OCI-LY7 (cell line): Measurements from ENCODE around the gene ALS2CL.

Experiments
- CTCF ChIP-seq: fragments of 200-600 bp; sonication (generic); conservative IDR thresholded peaks from 2 replicates; pipeline ENCODE4 v1.5.1; 2014; ENCODE audit warnings: mild to moderate bottlenecking, antibody characterized with exemption, low read length, moderate library complexity, mixed read lengths
- EZH2phosphoT487 ChIP-seq: fragments of 200-600 bp; sonication (generic); IDR thresholded peaks from 2 replicates; pipeline ENCODE4 v1.6.1; 2018; ENCODE audit warnings: low read depth, borderline replicate concordance, mild to moderate bottlenecking, mixed run types, antibody characterized with exemption, low read length, moderate library complexity, mixed read lengths

DNA sequence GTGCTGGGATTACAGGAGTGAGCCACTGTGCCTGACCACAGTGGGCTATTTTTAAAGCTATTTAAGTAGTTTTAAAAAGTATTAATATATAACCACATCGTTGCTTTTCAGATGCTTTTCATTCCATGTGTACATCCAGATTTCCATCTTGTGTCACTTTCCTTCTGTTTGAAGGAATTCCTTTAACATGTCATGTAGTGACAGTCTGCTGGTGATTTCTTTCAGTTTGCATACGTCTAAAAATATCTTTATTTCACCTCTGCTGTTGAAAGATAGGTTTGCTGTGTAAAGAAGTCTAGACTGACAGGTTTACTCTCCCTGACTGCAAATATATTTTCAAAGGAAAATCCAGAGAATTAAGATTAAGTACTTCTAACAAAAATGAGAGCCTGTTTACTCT lies 68.9 kb downstream of the ALS2CL start:
- TF ChIP-seq CTCF (no peak), EZH2phosphoT487 (no peak)
